T-helper 1 cell treated with Interleukin-12 subunit alpha and Interleukin-12 subunit beta and Interleukin-4 antibody, amounts not matched to agents 30 μg/mL and 1 μg/mL, for 36 hours (primary cell): Measurements from ENCODE around the gene LYSMD1.
A peak's percentile ranks its signal among the peaks of the same experiment; 100 is the strongest.

Experiments
- H3K27ac Mint-ChIP-seq: one replicate; pipeline ENCODE4 v1.8.0; 2021; ENCODE audit warnings: mild to moderate bottlenecking, mixed read lengths
- H3K27me3 Mint-ChIP-seq: one replicate; pipeline ENCODE4 v1.8.0; 2021; ENCODE audit warnings: low read depth, mixed read lengths
- H3K36me3 Mint-ChIP-seq: one replicate; pipeline ENCODE4 v1.8.0; 2021; ENCODE audit warnings: low read depth, mixed read lengths
- H3K4me1 Mint-ChIP-seq: one replicate; pipeline ENCODE4 v1.8.0; 2021; ENCODE audit warnings: low read depth, mixed read lengths
- H3K4me3 Mint-ChIP-seq: one replicate; pipeline ENCODE4 v1.8.0; 2021; ENCODE audit warnings: mild to moderate bottlenecking, moderate library complexity, mixed read lengths
- H3K9me3 Mint-ChIP-seq: one replicate; pipeline ENCODE4 v1.8.0; 2021; ENCODE audit warnings: mixed read lengths

Gene LYSMD1

DNA sequence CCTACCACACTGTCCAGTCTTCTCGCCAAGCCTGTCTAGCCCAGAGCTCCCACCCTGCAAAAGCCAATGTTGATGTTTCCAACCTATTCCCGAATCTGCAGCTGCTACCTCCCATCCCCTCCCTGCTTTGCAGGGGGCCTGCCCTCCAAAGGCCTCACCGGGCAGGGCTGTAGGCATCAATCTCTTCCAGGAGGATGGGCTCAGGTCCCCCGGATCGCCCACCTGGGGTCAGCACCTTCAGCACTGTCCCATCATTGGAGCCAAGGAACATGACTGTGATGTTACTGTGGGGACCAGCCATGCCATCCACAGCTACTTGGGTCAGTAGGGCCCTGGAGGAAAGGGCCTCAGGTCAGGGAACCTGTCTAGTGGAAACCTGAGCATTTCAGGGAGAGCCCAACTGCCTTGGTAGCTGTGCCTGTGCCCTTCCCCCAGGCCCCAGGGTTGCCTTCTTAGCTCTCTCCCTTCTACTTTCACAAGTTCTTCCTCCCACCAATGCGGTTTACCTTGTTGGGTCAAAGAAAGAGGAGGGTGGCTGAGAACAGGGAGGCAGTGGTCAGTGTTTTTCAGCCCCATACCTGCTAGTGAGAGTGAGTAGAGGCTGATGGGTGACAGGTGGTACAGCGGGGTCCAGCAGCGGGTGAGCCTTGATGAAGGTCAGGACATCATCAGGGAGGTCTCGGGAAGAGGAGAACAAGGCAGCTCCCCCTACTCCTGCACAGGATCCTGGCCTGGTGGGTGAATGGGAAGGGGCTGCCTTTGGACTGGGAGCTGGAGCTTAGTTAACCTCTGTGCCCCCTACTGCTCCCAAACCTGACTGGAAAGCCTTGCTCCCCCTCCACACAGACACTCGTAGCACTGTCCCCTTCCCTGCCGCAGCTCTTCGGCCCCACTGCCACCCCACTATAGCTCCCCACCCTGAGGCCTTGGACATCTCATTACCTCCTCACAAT lies 30.0 kb downstream of the LYSMD1 start:
- Mint-ChIP-seq H3K9me3 (no peaks in the 10 kb centered on the region), H3K4me3 (no peak overlapping the region), H3K36me3 (no peaks in the 10 kb centered on the region), H3K4me1 (peaks cover 5% of the 10 kb centered on the region), H3K27me3 (peaks cover 8% of the 10 kb centered on the region), H3K27ac (no peak overlapping the region)

- no peak overlapping the region for H3K4me3 Mint-ChIP-seq
- no peak overlapping the region for H3K27ac Mint-ChIP-seq
- H3K36me3 Mint-ChIP-seq: no peaks in the 10 kb centered on the region
- H3K4me1 Mint-ChIP-seq: peaks cover 7% of the 10 kb centered on the region
- H3K27me3 Mint-ChIP-seq: peaks cover 12% of the 10 kb centered on the region
- no peaks in the 10 kb centered on the region for H3K9me3 Mint-ChIP-seq
Observed at GRCh38 chr1:151134991-151135390, 30.7 kb downstream of the LYSMD1 start.

DNA sequence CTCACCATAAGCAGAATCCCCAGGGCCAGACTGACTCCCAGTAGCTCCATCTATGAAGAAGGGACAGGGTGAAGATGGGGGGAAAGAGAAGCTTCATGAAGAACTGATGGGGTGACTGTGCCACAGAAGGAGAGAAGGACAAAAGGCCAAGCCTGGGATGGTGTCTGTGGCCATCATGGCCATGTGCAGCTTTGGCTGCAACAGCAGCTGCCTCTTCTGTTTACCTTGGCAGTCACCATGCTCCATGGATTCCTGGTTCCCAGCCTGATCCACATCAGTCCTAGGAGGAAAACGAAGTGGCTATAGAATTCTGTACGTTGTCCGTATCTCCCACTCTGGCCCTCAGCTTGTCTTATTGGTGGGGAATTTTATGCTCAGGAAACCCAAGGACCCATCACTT lies 31.3 kb downstream of the LYSMD1 start:
- Mint-ChIP-seq H3K4me3 (no peak overlapping the region), H3K4me1 (peaks cover 7% of the 10 kb centered on the region), H3K27ac (no peak overlapping the region), H3K36me3 (no peaks in the 10 kb centered on the region), H3K27me3 (peaks cover 12% of the 10 kb centered on the region), H3K9me3 (no peaks in the 10 kb centered on the region)

GRCh38 chr1:151133018-151133806 lies 32.5 kb downstream of the LYSMD1 start:
- Mint-ChIP-seq H3K4me1 (peaks cover 7% of the 10 kb centered on the region), H3K27me3 (peaks cover 12% of the 10 kb centered on the region), H3K27ac (no peak overlapping the region), H3K9me3 (no peaks in the 10 kb centered on the region), H3K36me3 (no peaks in the 10 kb centered on the region), H3K4me3 (no peak overlapping the region)

DNA sequence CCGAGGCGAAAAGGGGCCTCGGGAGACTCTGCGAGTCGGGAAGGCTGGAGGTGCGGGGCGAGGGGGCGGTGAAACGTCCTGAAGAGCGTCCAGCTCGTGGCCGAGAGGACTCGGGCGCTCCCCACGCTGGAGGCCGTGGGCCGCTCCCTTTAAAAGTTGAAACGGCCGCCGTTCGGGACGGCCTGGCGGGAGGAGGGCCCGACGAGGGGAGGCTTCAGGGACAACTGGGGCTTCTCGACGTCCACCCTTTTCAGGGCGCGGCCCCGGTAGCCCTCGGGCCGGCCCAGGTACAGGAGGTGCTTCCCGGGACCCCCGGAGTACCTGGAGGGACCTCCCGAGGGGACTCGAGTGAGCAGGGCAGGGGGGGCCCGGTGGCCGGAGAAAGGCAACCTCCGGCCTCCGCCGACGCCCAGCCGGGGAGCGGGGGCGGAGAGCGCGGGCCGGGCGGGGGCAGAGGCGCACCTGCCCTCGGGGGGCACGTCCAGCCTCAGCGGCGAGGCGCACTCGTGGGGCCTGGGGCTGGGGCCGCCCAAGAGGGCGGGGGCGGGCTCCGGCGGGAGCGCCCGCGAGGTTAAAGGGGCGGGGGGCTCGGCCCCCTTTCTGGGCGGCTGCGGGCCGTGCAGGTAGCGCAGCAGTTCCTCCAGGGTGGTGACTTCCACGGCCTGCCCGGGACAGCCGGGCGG lies 33.2 kb downstream of the LYSMD1 start:
- Mint-ChIP-seq H3K27me3 (peaks cover 12% of the 10 kb centered on the region), H3K27ac (no peak overlapping the region), H3K4me1 (peaks cover 7% of the 10 kb centered on the region), H3K9me3 (no peaks in the 10 kb centered on the region), H3K4me3 (no peak overlapping the region), H3K36me3 (no peaks in the 10 kb centered on the region)

DNA sequence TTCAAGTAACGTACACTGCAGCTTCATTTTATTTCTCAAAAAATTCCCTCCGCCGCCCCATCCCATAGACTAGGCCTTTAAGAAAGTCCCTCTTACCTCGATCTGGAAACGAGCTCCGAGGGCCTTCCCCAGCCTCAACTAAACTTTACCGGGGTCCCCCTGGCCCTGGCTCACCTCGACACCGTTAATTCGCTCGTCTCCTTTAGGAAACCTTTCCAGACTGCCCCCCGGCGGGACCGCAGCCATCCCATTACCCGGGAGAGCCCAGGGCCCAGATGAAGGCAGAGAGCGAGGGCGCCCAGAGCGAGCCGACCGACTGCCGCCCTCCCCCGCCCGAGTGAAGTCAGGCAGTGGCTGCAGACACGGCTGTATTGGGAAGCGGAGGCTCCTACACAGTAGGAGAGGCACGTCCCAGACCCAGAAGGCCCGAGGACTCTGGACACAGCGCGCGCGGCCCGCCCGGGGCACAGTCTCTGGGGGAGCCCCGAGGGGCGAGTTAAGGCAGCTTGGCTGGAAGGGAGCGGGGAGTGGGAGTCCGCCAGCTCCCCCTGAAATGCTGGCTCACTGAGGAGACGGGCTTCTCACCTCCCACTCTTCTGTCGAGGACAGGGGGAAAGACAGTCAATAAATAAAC lies 33.9 kb downstream of the LYSMD1 start:
- H3K27ac Mint-ChIP-seq: peak overlapping the region; percentile 69
- H3K9me3 Mint-ChIP-seq: no peaks in the 10 kb centered on the region
- peaks cover 7% of the 10 kb centered on the region for H3K4me1 Mint-ChIP-seq
- peaks cover 12% of the 10 kb centered on the region for H3K27me3 Mint-ChIP-seq
- peak overlapping the region; percentile 51 for H3K4me3 Mint-ChIP-seq
- no peaks in the 10 kb centered on the region for H3K36me3 Mint-ChIP-seq

DNA sequence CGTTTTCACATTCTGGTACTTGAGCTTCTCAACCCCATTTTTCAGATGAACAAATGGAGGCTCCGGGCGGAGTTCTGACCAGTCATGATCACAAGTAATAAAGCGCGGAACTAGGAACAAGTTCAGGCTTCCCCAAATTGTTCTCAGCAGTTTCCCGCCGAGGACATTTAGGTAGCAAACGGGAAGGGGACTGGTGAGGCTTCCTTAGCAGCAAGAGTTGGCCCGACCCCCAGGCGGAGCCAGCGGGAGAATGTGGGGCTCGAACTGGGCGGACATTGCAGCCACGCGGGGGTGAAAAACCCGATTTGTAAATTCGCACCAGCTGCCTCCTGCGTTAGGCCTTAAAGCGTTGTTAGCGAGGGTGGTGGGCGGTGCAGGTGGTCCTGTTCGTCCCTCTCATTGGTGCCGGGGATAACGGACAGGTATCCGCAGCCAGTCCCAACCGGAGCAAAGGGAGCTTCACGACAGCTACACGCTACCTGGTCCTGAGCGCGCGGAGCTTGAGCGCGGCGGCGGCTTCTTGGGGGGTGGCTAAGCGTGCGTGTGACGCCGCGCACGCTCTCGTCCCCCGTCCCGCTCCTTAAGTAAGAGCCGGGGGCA lies 34.6 kb downstream of the LYSMD1 start:
- peaks cover 12% of the 10 kb centered on the region for H3K27me3 Mint-ChIP-seq
- peaks cover 7% of the 10 kb centered on the region for H3K4me1 Mint-ChIP-seq
- H3K36me3 Mint-ChIP-seq: no peaks in the 10 kb centered on the region
- H3K27ac Mint-ChIP-seq: peak overlapping the region; percentile 69
- H3K4me3 Mint-ChIP-seq: peak overlapping the region; percentile 51
- no peaks in the 10 kb centered on the region for H3K9me3 Mint-ChIP-seq

DNA sequence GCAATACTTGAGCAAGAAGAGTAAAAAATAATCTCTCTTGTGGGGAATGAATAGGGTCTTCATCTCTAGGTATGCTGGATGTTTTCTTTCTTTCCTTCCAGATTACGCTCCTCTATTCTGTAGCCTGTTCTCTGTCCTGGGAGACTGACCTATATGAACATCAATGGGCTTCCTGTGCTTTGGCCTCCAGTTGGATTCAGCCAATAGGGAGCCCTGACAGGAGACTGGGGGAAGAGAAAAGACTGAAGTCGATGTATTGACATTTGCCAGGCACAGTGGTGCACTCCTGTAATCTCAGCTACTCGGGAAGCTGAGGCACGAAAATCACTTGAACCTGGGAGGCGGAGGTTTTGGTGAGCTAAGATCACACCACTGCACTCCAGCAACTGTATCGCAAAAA lies 36.9 kb downstream of the LYSMD1 start:
- Mint-ChIP-seq H3K4me1 (peaks cover 5% of the 10 kb centered on the region), H3K4me3 (no peak overlapping the region), H3K9me3 (no peaks in the 10 kb centered on the region), H3K27ac (no peak overlapping the region), H3K36me3 (no peaks in the 10 kb centered on the region), H3K27me3 (peaks cover 12% of the 10 kb centered on the region)

DNA sequence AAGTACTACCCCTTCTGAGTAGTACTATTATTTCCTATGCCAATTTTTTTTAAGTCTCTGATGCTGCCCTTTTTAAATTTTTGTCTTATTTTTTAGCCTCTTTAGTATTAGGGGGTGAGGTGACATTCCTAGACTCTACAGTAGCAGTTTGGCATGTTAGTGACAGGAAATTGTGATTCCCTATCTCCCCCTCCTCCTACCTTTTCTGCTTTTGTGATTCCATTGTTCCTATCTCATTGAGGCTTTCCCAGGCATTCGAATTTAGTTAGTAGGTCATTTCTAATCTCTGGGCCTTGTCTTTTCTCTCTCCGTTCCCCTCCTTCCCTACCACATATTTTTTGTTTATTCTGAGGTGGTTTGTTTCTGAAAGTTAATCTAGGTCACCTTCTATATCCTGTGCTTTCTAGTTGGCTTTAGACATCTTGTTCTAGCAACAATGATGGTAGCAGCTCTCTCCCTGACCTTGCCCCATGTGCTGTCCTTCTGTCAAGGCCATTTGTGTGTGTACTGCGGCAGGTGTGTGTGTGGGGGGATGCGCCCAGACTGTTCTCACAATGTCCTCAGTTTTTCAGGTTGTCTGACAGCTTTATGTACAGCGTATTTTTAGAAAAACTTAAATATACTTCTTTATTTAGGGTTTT lies 40.8 kb downstream of the LYSMD1 start:
- H3K4me1 Mint-ChIP-seq: no peaks in the 10 kb centered on the region
- H3K36me3 Mint-ChIP-seq: peaks cover 3% of the 10 kb centered on the region
- no peaks in the 10 kb centered on the region for H3K9me3 Mint-ChIP-seq
- no peaks in the 10 kb centered on the region for H3K27me3 Mint-ChIP-seq
- no peak overlapping the region for H3K4me3 Mint-ChIP-seq
- H3K27ac Mint-ChIP-seq: no peak overlapping the region

GRCh38 chr1:151113877-151114276 lies 51.8 kb downstream of the LYSMD1 start:
- no peak overlapping the region for H3K4me3 Mint-ChIP-seq
- peaks cover 8% of the 10 kb centered on the region for H3K36me3 Mint-ChIP-seq
- H3K4me1 Mint-ChIP-seq: no peaks in the 10 kb centered on the region

More at GRCh38 chr1:151113877-151114276, 51.8 kb downstream of the LYSMD1 start:
- Mint-ChIP-seq H3K27ac (no peak overlapping the region), H3K9me3 (no peaks in the 10 kb centered on the region), H3K27me3 (no peaks in the 10 kb centered on the region)
